Activated naive CD4-positive, alpha-beta T cell treated with anti-CD3 and anti-CD28 coated beads, Interleukin-2, amount 10 ng/mL, durations not matched to agents 7 days and 5 days (primary cell): ENCODE measurements around the gene HSPA1A.
"Not testable (repeated sequence)": the region's sequence is repeated elsewhere in the genome, so short reads cannot be mapped to it uniquely, and the experiment has no call there.

Experiments
- CTCF ChIA-PET: fragments of 350-600 bp; sonication (Branson Sonifier 250); formaldehyde crosslinking; loops from one replicate; lab custom pipeline; 2021; ENCODE audit warnings: antibody characterized with exemption; lab: Charles Lee
- DNase-seq: peaks from one replicate; pipeline ENCODE4 v3.0.0-alpha.2; 2020
- H3K27ac Mint-ChIP-seq: one replicate; pipeline ENCODE4 v1.8.0; 2021; ENCODE audit warnings: mild to moderate bottlenecking, moderate library complexity, mixed read lengths
- H3K27me3 Mint-ChIP-seq: one replicate; pipeline ENCODE4 v1.8.0; 2021; ENCODE audit warnings: mild to moderate bottlenecking, mixed read lengths
- H3K36me3 Mint-ChIP-seq: one replicate; pipeline ENCODE4 v1.8.0; 2021; ENCODE audit warnings: mixed read lengths
- H3K4me1 Mint-ChIP-seq: one replicate; pipeline ENCODE4 v1.8.0; 2021; ENCODE audit warnings: mixed read lengths
- H3K4me3 Mint-ChIP-seq: one replicate; pipeline ENCODE4 v1.8.0; 2021; ENCODE audit warnings: mild to moderate bottlenecking, moderate library complexity, mixed read lengths
- H3K9me3 Mint-ChIP-seq: one replicate; pipeline ENCODE4 v1.8.0; 2021; ENCODE audit warnings: mixed read lengths

Gene HSPA1A

DNA sequence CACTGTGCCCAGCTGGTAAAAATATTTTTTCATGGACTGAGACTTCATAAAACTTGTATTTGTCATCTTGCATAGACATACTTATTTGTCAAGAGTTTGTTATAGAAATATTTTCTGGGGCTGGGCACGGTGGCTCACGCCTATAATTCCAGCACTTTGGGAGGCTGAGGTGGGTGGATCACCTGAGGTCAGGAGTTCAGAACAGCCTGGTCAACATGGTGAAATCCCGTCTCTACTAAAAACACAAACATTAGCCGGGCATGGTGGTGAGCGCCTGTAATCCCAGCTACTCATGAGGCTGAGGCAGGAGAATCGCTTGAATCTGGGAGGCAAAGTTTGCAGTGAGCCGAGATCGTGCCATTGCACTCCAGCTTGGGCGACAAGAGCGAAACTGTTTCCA, 6.7 kb upstream of the HSPA1A start:
- H3K36me3 Mint-ChIP-seq, result peaks cover 27% of the 10 kb centered on the region
- H3K27me3 Mint-ChIP-seq, result not testable (repeated sequence)

DNA sequence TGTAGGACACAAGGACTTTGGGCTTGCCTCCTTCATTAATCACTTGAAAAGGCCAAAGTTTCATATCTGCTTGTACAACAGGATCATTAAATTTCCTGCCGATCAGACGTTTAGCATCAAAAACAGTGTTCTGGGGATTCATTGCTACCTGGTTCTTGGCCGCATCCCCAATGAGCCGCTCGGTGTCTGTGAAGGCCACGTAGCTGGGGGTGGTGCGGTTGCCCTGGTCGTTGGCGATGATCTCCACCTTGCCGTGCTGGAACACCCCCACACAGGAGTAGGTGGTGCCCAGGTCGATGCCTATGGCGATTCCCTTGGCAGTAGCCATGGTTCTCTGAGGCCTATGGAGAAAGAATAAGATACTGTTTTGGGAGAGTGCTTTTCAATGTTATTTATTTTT, 3.7 kb upstream of the HSPA1A start:
- H3K27me3 Mint-ChIP-seq, result no peaks in the 10 kb centered on the region
- peaks cover 35% of the 10 kb centered on the region for H3K4me1 Mint-ChIP-seq
- no peaks in the 10 kb centered on the region for H3K9me3 Mint-ChIP-seq
- H3K36me3 Mint-ChIP-seq, result peaks cover 23% of the 10 kb centered on the region
- H3K27ac Mint-ChIP-seq, result no peak overlapping the region
- CTCF ChIA-PET, result interaction anchor here (0.9 to 1.8 kb wide), 2 partner anchors 12 to 22 kb away, joined by 4 to 5 read pairs; no protein-coding TSS in a partner anchor
- no peak overlapping the region for H3K4me3 Mint-ChIP-seq
- no peak for DNase-seq

More for the DNA sequence above, 6.7 kb upstream of the HSPA1A start:
- peaks cover 52% of the 10 kb centered on the region for H3K4me1 Mint-ChIP-seq
- H3K4me3 Mint-ChIP-seq, CTCF ChIA-PET, H3K27ac Mint-ChIP-seq, H3K9me3 Mint-ChIP-seq, DNase-seq: not testable (repeated sequence)

DNA sequence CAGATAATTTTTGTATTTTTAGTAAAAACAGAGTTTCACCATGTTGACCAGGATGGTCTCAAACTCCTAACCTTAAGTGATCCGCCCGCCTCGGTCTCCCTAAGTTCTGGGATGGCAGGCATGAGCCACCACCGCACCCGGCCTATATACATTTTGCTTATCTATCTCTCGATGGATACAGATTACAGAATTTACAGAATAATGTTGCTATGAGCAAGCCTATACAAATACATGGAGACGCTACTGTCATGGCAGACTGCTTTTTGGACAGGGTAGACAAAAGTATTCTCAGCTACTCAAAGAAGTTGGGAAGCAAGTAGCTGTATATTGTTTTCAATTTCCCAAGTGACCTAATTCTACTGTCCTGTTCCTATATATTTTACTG, 1.9 kb upstream of the HSPA1A start:
- H3K27me3 Mint-ChIP-seq, result no peaks in the 10 kb centered on the region
- CTCF ChIA-PET, result interaction anchor here (1.8 to 2.5 kb wide), 2 partner anchors 23 to 86 kb away, joined by 5 to 8 read pairs; no protein-coding TSS in a partner anchor

DNA sequence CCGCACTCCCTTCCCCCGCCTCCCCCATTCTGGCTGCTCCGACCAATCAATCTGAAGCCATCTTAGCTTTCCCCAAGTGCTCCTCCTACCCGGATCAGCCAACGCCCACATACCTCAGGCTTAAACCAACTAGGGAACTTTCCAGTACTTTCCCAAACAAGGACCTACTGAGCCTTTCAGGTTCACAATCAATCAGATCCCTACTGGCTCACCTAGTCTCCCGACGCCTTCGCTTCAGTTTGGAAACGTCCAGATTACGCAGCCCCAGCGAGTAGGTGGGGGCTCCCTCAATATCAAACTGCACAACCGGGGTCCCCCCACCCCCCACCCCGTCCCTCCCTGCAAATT, 692 bp upstream of the HSPA1A start:
- CTCF ChIA-PET, result interaction anchor here (0.6 to 2.5 kb wide), 6 partner anchors 12 to 87 kb away, joined by 3 to 8 read pairs (median 3); partner anchors contain the start of gene CLIC1

More for the DNA sequence above, 1.9 kb upstream of the HSPA1A start:
- H3K4me1 Mint-ChIP-seq, result peaks cover 41% of the 10 kb centered on the region
- H3K27ac Mint-ChIP-seq, result peak overlapping the region; percentile 82
- no peak for DNase-seq
- H3K4me3 Mint-ChIP-seq, result peak overlapping the region; percentile 69
- H3K9me3 Mint-ChIP-seq, result no peaks in the 10 kb centered on the region
- peaks cover 30% of the 10 kb centered on the region for H3K36me3 Mint-ChIP-seq

DNA sequence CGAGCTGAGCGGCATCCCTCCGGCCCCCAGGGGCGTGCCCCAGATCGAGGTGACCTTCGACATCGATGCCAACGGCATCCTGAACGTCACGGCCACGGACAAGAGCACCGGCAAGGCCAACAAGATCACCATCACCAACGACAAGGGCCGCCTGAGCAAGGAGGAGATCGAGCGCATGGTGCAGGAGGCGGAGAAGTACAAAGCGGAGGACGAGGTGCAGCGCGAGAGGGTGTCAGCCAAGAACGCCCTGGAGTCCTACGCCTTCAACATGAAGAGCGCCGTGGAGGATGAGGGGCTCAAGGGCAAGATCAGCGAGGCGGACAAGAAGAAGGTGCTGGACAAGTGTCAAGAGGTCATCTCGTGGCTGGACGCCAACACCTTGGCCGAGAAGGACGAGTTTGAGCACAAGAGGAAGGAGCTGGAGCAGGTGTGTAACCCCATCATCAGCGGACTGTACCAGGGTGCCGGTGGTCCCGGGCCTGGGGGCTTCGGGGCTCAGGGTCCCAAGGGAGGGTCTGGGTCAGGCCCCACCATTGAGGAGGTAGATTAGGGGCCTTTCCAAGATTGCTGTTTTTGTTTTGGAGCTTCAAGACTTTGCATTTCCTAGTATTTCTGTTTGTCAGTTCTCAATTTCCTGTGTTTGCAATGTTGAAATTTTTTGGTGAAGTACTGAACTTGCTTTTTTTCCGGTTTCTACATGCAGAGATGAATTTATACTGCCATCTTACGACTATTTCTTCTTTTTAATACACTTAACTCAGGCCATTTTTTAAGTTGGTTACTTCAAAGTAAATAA, 2.0 kb downstream of the HSPA1A start:
- peak overlapping the region; percentile 89 for H3K4me3 Mint-ChIP-seq
- H3K4me1 Mint-ChIP-seq, result peaks cover 61% of the 10 kb centered on the region
- peak; percentile 39 for DNase-seq
- H3K9me3 Mint-ChIP-seq, H3K27me3 Mint-ChIP-seq: not testable (repeated sequence)
- H3K27ac Mint-ChIP-seq, result peak overlapping the region; percentile 96
- CTCF ChIA-PET, result interaction anchor here (0.8 to 1.8 kb wide), 7 partner anchors 9 to 153 kb away, joined by 3 to 10 read pairs (median 5); partner anchors contain the start of genes DDAH2 and LSM2
- H3K36me3 Mint-ChIP-seq, result peaks cover 18% of the 10 kb centered on the region

More for the DNA sequence above, 692 bp upstream of the HSPA1A start:
- no peaks in the 10 kb centered on the region for H3K9me3 Mint-ChIP-seq
- H3K4me3 Mint-ChIP-seq, result peak overlapping the region; percentile 92
- peaks cover 31% of the 10 kb centered on the region for H3K36me3 Mint-ChIP-seq
- H3K27me3 Mint-ChIP-seq, result no peaks in the 10 kb centered on the region
- DNase-seq, result peak; percentile 86
- H3K27ac Mint-ChIP-seq, result peak overlapping the region; percentile 91
- H3K4me1 Mint-ChIP-seq, result peaks cover 48% of the 10 kb centered on the region

DNA sequence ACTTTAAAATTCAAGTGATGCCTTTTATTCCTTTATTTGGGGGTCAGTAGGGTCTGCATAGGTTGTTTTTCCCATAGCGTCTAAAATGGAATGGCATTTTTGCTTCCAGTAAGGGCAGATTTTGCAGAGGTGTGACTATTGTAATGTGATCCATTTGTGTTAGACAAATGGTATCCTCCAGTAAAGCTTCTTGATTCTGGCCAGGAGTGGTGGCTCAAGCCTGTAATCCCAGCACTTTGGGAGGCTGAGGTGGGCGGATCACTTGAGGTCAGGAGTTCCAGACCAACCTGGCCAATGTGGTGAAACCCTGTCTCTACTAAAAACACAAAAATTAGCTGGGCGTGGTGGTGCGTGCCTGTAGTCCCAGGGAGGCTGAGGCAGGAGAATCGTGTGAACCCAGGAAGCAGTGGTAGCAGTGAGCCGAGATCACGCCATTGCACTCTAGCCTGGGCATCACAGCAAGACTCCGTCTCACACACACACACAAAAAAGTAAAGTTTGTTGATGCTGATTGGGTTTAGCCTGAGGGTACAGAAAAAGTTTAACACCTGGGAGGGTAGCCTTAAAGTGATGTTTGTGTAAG, 2.7 kb downstream of the HSPA1A start:
- not testable (repeated sequence) for H3K27me3 Mint-ChIP-seq
- H3K4me1 Mint-ChIP-seq, result peaks cover 61% of the 10 kb centered on the region
- CTCF ChIA-PET, result interaction anchor here (0.8 to 1.8 kb wide), 7 partner anchors 8 to 154 kb away, joined by 3 to 10 read pairs (median 5); partner anchors contain the start of genes DDAH2 and LSM2

DNA sequence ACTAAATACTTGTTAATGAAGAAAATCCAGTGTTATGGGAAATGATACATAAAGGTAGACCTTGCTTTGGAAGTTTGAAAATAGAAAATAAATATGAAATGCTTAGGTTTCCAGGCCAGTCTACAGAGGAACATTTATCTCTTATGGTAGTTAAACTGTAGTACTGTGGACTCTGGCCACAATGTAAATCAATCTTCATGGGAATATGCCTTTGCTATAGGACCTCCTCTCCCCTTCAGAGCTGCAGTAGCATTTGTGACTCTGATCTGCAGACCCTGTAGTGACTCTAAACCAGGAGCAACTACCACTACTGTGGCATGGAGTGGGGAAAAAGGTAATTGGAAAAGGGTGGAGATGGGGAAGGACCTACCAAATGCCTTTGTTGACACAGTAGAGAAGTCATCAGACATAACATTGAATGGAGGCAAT, 4.5 kb downstream of the HSPA1A start:
- no peaks in the 10 kb centered on the region for H3K27me3 Mint-ChIP-seq
- peaks cover 57% of the 10 kb centered on the region for H3K4me1 Mint-ChIP-seq
- CTCF ChIA-PET, result interaction anchor here (0.6 to 0.9 kb wide), 2 partner anchors 81 to 298 kb away, joined by 3 read pairs; no protein-coding TSS in a partner anchor
- H3K27ac Mint-ChIP-seq, result peak overlapping the region; percentile 87
- H3K36me3 Mint-ChIP-seq, result peaks cover 18% of the 10 kb centered on the region
- no peak for DNase-seq
- H3K9me3 Mint-ChIP-seq, result no peaks in the 10 kb centered on the region
- peak overlapping the region; percentile 51 for H3K4me3 Mint-ChIP-seq

More for the DNA sequence above, 2.7 kb downstream of the HSPA1A start:
- Mint-ChIP-seq H3K27ac (peak overlapping the region; percentile 96), H3K4me3 (peak overlapping the region; percentile 89), H3K36me3 (peaks cover 18% of the 10 kb centered on the region)
- H3K9me3 Mint-ChIP-seq, result not testable (repeated sequence)
- DNase-seq, result peak; percentile 37

DNA sequence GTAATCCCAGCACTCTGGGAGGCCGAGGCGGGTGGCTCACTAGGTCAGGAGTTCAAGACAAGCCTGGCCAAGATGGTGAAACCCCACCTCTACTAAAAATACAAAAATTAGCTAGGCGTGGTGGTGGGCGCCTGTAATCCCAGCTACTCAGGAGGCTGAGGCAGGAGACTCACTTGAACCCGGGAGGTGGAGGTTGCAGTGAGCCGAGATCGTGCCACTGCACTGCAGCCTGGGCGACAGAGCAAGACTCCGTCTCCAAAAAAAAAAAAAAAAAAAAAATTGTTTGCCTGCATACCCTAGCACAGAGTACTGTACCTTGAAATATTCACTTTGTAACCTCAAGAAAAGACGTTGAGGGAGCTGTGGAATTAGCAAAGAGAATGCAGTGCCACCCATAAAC, 5.1 kb downstream of the HSPA1A start:
- CTCF ChIA-PET, result interaction anchor here (0.6 to 1.6 kb wide), 3 partner anchors 51 to 298 kb away, joined by 3 to 4 read pairs (median 3); no protein-coding TSS in a partner anchor
- Mint-ChIP-seq H3K4me1 (peaks cover 62% of the 10 kb centered on the region), H3K36me3 (peaks cover 18% of the 10 kb centered on the region), H3K27ac (peak overlapping the region; percentile 96)
- DNase-seq, H3K4me3 Mint-ChIP-seq, H3K9me3 Mint-ChIP-seq, H3K27me3 Mint-ChIP-seq: not testable (repeated sequence)

DNA sequence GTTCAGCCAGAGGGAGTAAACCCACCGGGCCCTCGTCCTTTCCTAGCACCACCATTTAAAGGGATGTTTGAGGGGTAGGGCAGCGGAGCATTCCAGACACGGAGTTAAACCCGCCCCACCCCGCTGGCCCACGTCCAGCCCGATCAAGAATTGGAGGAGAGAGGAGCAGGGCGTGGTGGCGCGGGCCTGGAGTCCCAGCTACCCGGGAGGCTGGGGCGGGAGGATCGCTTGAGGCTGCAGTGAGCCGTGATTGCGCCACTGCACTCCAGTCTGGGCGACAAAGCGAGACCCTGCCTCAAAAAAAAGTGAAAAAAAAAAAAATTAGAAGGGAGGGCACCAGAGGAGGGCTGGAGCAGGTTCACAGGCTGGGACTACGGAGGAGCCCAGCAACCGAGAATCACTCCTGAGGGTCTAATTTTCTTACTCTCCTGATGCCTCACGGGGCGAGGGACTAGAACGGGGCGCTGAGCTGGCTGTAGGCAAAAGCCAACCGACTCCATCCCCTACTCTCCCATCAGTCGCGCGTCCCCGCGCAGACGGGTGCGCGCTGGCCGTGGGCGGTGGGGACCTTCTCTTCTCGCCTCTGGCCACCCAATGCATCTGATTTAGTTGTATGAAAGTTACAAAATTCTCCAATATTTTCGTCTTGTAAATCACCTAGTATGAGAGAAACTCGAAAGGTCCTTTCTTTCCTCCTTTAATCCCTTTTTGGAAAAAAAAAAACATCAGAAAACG, 6.1 kb downstream of the HSPA1A start:
- DNase-seq, result peak; percentile 55
- CTCF ChIA-PET, result interaction anchor here (0.7 to 1.6 kb wide), 2 partner anchors 44 to 52 kb away, joined by 4 to 5 read pairs; no protein-coding TSS in a partner anchor
- Mint-ChIP-seq H3K9me3 (no peaks in the 10 kb centered on the region), H3K36me3 (peaks cover 16% of the 10 kb centered on the region), H3K27ac (peak overlapping the region; percentile 96), H3K27me3 (no peaks in the 10 kb centered on the region), H3K4me3 (peak overlapping the region; percentile 99), H3K4me1 (peaks cover 70% of the 10 kb centered on the region)

DNA sequence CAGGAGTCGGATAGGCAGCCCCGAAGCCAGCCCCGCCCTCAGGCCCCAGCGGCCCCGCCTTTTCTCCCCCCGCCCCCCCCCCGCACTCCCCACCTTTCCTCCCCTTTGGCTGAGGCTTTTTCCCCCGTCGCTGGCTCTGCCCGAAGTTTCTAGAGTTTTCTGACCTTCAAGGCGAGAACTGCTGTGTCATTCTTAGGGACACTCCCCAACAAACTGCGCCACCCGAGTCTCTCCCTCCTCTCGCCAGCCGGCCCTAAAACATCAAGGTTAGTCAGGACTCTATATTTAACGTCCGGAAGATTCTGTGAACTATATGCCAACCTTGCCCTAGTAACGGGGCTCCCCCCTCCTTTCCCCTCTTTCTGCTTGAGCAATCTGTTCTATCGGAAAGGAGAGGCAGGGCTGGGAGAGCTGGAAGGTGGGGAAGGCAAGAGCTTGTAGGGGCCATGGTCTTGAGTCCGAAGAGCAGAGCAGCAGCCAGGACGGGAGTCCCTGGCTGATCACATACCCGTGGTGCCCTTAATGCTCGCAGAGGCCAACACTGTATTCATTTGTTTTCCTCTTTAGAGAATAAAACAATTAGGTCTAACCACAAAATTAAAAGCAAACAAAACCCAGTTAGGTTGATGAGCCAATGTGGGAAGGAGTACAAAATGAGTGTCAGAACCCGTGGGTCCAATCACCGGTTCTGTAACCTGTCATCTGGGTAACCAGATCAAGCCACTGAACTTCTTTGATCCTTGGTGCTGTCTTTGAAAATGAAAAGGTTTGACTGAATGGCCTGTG, 6.9 kb downstream of the HSPA1A start:
- H3K27ac Mint-ChIP-seq, result peak overlapping the region; percentile 96
- H3K4me1 Mint-ChIP-seq, result peaks cover 78% of the 10 kb centered on the region
- peak overlapping the region; percentile 99 for H3K4me3 Mint-ChIP-seq
- peak; percentile 67 for DNase-seq
- H3K9me3 Mint-ChIP-seq, result no peaks in the 10 kb centered on the region
- CTCF ChIA-PET, result interaction anchor here (0.7 to 1.6 kb wide), 2 partner anchors 44 to 52 kb away, joined by 4 to 5 read pairs; no protein-coding TSS in a partner anchor
- no peaks in the 10 kb centered on the region for H3K27me3 Mint-ChIP-seq
- peaks cover 16% of the 10 kb centered on the region for H3K36me3 Mint-ChIP-seq

DNA sequence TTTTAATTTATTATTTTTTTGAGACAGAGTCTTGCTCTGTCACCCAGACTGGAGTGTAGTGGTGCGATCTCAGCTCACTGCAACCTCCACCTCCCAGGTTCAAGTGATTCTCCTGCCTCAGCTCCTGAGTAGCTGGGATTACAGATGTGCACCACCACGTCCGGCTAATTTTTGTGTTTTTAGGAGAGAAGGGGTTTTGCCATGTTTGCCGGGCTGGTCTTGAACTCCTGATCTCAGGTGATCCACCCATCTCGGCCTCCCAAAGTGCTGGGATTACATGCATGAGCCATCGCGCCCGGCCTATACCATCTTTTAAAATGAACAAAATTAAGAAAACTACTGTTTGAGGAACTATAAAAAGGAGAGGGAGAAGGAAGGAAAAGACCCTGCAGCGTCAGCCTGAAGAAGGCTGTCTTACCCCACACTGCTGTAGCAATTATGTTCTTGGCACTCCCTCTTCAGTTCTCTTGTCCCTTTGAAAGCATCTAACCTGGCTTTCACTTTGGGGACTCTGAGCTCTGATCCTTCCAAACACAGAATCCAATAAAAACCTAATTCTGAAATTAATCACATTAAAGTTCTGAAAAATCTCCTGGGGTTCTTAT, 8.4 kb downstream of the HSPA1A start:
- H3K4me1 Mint-ChIP-seq, result peaks cover 66% of the 10 kb centered on the region
- CTCF ChIA-PET, result interaction anchor here (1.0 to 1.2 kb wide), 2 partner anchors 12 to 54 kb away, joined by 3 to 4 read pairs; no protein-coding TSS in a partner anchor
- H3K36me3 Mint-ChIP-seq, H3K27ac Mint-ChIP-seq, DNase-seq, H3K27me3 Mint-ChIP-seq, H3K9me3 Mint-ChIP-seq, H3K4me3 Mint-ChIP-seq: not testable (repeated sequence)

DNA sequence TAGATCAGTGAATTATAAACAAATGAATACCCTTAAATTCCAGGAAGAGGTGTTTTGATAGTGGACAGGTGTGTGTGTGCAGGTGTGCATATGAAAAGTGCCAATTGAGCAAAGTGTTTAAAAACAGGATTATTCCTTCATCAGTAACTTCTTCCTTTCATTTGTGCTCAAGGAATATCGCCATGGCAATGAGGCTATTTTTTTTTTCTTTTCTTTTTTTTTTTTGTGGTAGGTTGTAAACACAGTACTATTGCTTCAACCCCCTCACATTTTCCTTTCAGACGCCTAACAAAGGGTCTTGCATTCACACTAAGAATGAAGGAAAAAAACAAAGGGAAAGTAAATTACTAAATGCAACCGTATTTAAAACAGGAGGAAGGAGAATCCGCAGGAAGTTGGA, 10.2 kb downstream of the HSPA1A start:
- peak overlapping the region; percentile 81 for H3K4me3 Mint-ChIP-seq
- peak overlapping the region; percentile 98 for H3K27ac Mint-ChIP-seq
- CTCF ChIA-PET, result no interaction called here
- H3K9me3 Mint-ChIP-seq, result no peaks in the 10 kb centered on the region
- peaks cover 7% of the 10 kb centered on the region for H3K36me3 Mint-ChIP-seq
- H3K27me3 Mint-ChIP-seq, result no peaks in the 10 kb centered on the region
- no peak for DNase-seq
- H3K4me1 Mint-ChIP-seq, result peaks cover 57% of the 10 kb centered on the region
